ENCODE results near the gene SMCO1. TPM values are rescaled to one million over a fixed set of nuclear protein-coding genes. Genes with fewer than 3 reads are reported as not detected.

SMCO1 gene, protein sequence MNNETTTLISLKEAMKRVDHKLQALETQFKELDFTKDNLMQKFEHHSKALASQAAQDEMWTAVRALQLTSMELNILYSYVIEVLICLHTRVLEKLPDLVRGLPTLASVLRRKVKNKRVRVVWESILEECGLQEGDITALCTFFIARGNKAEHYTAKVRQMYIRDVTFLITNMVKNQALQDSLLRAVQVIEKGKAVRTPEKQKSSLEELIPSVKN
- polyA plus RNA-seq (2012; rRNA removed), result not detected in 2 replicates
- polyA plus RNA-seq (2012; cell fraction: cytosol; rRNA removed), result not detected in 2 replicates
- 0.04 and 0.05 TPM in 2 replicates for polyA plus RNA-seq (2012; cell fraction: nucleus; rRNA removed)

DNA sequence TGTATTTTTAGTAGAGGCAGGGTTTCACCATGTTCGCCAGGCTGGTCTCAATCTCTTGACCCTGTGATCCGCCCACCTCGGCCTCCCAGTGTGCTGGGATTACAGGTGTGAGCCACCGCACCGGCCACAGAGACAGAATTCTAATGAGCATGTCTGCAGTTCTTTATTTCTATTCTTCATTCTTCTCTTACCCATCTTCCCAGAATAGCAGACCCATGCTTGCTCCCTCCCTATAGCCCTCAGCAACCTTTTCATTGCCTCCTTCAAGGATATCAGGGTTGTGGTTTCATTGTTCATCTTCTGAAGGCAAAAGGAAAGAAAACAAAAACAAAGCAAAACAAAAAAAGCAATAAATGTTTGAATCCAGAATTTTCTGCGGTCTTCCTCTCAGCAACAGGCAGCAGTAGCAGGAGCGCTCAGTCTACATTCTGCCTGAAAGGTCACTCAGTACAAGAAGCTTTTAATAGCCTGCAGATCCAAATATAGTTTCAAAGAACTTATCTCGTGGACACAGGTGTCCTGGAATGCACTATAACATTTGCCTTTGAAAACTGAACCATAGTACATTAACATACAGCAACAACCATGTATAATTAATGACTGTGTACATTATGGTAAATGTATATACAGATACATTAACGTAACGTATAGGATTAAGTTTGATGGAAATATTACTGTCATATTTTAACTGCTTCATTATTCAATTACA, at the start of gene SMCO1:
TSS of gene SMCO1 (minus strand) at position 434 of the 709 bp plus-strand sequence. CDS start at position 297, 137 bp downstream.
- no peaks in the 10 kb centered on the region for H4K20me1 ChIP-seq (ENCODE audit: insufficient read depth)
- WGBS (ENCODE audit: low lambda C conversion rate), result 81% methylated on average over 10 of the region's 10 CpGs
- no peaks in the 10 kb centered on the region for H3K79me2 ChIP-seq (ENCODE audit: insufficient read depth)
- H3F3A ChIP-seq (replicated peaks; ENCODE audit: insufficient read depth), result no peaks in the 10 kb centered on the region
- no peak within 1 kb of the TSS for H3K9ac ChIP-seq
- no peaks in the 10 kb centered on the region for H3K9me2 ChIP-seq
- ChIA-PET POLR2A (no interaction called here), CTCF (no interaction called here)
- H3K36me3 ChIP-seq (replicated peaks in 1 of 2; ENCODE audit: control insufficient read depth in 1 of 2, insufficient read depth in 2 of 2, low read length in 1 of 2), result no peaks in the 10 kb centered on the region
- no peak within 1 kb of the TSS for H3K4me3 ChIP-seq (ENCODE audit: low read depth in 2 of 2, low read length in 1 of 2)
- no peak for TF ChIP-seq SMC3 (IDR thresholded peaks at IDR 0.05; ENCODE audit: low read depth, low read length)
- TF ChIP-seq EP300 (IDR thresholded peaks at IDR 0.05; ENCODE audit: borderline replicate concordance in 1 of 2, low read depth in 1 of 2, low read length in 1 of 2), result no peak
- TF ChIP-seq GABPA (IDR thresholded peaks at IDR 0.05; ENCODE audit: low read depth), result no peak
- TF ChIP-seq FOSL2 (IDR thresholded peaks at IDR 0.05; ENCODE audit: borderline replicate concordance, low read depth), result no peak
- TF ChIP-seq CHD2 (IDR thresholded peaks at IDR 0.05; ENCODE audit: low read length, partially characterized antibody), result no peak
- no peak for TF ChIP-seq FOXJ3 (CRISPR knock-in tag; IDR thresholded peaks at IDR 0.05)
- TF ChIP-seq, protein P1, sequence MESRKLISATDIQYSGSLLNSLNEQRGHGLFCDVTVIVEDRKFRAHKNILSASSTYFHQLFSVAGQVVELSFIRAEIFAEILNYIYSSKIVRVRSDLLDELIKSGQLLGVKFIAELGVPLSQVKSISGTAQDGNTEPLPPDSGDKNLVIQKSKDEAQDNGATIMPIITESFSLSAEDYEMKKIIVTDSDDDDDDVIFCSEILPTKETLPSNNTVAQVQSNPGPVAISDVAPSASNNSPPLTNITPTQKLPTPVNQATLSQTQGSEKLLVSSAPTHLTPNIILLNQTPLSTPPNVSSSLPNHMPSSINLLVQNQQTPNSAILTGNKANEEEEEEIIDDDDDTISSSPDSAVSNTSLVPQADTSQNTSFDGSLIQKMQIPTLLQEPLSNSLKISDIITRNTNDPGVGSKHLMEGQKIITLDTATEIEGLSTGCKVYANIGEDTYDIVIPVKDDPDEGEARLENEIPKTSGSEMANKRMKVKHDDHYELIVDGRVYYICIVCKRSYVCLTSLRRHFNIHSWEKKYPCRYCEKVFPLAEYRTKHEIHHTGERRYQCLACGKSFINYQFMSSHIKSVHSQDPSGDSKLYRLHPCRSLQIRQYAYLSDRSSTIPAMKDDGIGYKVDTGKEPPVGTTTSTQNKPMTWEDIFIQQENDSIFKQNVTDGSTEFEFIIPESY (IDR thresholded peaks at IDR 0.05; ENCODE audit: borderline replicate concordance, low read depth), result no peak
- TF ChIP-seq, protein P2, sequence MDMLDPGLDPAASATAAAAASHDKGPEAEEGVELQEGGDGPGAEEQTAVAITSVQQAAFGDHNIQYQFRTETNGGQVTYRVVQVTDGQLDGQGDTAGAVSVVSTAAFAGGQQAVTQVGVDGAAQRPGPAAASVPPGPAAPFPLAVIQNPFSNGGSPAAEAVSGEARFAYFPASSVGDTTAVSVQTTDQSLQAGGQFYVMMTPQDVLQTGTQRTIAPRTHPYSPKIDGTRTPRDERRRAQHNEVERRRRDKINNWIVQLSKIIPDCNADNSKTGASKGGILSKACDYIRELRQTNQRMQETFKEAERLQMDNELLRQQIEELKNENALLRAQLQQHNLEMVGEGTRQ (IDR thresholded peaks at IDR 0.05; ENCODE audit: borderline replicate concordance, low read depth, low read length), result no peak
- no peak for TF ChIP-seq TCF12 (IDR thresholded peaks at IDR 0.05)
- no peak for TF ChIP-seq MXI1 (IDR thresholded peaks at IDR 0.05; ENCODE audit: low read depth, low read length)
- TF ChIP-seq RFX5 (IDR thresholded peaks at IDR 0.05; ENCODE audit: low read length), result no peak
- TF ChIP-seq, protein P3, sequence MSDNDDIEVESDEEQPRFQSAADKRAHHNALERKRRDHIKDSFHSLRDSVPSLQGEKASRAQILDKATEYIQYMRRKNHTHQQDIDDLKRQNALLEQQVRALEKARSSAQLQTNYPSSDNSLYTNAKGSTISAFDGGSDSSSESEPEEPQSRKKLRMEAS (IDR thresholded peaks at IDR 0.05; ENCODE audit: low read depth), result no peak
- TF ChIP-seq SIN3A (IDR thresholded peaks at IDR 0.05; ENCODE audit: borderline replicate concordance, low read depth, low read length), result no peak
- TF ChIP-seq POLR2AphosphoS5 (IDR thresholded peaks at IDR 0.05; ENCODE audit: low read depth, low read length), result no peak
- TF ChIP-seq, protein P4, sequence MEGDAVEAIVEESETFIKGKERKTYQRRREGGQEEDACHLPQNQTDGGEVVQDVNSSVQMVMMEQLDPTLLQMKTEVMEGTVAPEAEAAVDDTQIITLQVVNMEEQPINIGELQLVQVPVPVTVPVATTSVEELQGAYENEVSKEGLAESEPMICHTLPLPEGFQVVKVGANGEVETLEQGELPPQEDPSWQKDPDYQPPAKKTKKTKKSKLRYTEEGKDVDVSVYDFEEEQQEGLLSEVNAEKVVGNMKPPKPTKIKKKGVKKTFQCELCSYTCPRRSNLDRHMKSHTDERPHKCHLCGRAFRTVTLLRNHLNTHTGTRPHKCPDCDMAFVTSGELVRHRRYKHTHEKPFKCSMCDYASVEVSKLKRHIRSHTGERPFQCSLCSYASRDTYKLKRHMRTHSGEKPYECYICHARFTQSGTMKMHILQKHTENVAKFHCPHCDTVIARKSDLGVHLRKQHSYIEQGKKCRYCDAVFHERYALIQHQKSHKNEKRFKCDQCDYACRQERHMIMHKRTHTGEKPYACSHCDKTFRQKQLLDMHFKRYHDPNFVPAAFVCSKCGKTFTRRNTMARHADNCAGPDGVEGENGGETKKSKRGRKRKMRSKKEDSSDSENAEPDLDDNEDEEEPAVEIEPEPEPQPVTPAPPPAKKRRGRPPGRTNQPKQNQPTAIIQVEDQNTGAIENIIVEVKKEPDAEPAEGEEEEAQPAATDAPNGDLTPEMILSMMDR (IDR thresholded peaks at IDR 0.05), result no peak
- no peaks in the 10 kb centered on the region for H3K4me1 ChIP-seq (ENCODE audit: control insufficient read depth in 1 of 2, insufficient read depth in 2 of 2, low read depth in 1 of 2, low read length in 1 of 2)
- no peak within 1 kb of the TSS for H2AFZ ChIP-seq (ENCODE audit: low read depth)
- peaks cover 6% of the 10 kb centered on the region; the same call in 1 of the 2 replicates for H3K9me3 ChIP-seq
- no peak within 1 kb of the TSS for H3K27ac ChIP-seq (ENCODE audit: low read depth in 2 of 2, low read length in 1 of 2)
- DNase-seq, result no peak
- H3K27me3 ChIP-seq (ENCODE audit: insufficient read depth), result no peaks in the 10 kb centered on the region
- no peak within 1 kb of the TSS for H3K4me2 ChIP-seq

Data from SK-N-SH (cell line).